ENCODE results near the gene COL27A1. TPM values are rescaled to one million over a fixed set of nuclear protein-coding genes. Genes with fewer than 3 reads are reported as not detected.

Gene COL27A1
- total and polyA plus RNA-seq, 2 donors: 12.6 to 24.0 TPM

DNA sequence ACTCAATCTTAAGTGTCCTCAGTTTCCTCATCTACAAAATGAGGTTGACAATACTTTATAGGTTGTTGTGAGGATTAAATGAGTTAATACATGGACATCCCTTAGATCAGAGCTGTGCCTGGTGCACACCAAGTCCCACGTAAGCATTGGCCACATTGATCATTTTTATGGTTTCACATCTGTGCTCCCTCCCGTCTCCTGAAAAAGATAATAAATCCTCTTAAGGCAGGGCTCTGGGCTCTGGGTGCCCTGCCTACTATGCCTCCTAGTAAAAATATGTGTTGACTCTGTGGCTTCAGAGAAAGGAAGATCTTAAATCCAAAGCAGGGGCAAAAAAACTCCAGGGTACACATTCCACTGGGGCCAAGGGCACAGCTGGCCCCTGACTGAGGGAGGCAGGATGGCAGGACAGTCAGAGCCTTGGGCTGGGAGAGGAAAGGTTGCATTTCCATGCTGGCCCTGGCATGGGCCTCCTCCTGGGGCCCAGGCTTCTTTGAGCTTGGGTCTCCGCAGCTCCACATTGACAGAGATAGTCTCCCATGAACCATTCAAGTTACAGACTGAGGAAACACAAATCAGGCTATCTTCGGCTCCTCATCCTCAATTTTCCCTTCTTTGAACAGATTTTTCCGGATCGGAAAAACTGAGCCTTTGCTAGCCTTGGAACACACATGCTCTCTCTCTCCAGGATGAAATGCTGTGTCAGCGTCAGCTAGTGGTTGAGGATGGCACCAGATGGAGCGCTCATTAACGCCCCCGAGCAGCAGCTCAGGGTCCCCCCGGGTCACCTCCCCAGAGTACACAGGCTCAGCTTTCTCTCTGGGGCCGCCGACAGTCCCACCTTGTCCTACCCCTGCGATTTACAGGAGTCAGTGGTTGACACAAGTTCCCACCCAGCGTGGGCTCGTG is 33.9 kb upstream of the COL27A1 start:
- Histone ChIP-seq H3K27ac (ENCODE audit: low read depth in 1 of 2, low read length in 1 of 2) (no peak overlapping the region), H3K27me3 (ENCODE audit: control insufficient read depth in 2 of 2, insufficient read depth in 1 of 2, low read length in 1 of 2) (peaks cover 0 to 12% of the 10 kb centered on the region in 2 donors), H3K4me3 (ENCODE audit: low read length in 2 of 2) (no peak overlapping the region), H3K9me3 (ENCODE audit: control insufficient read depth in 2 of 2, insufficient read depth in 1 of 2, low read length in 1 of 2) (no peaks in the 10 kb centered on the region), H3K4me1 (ENCODE audit: control insufficient read depth in 2 of 2, insufficient read depth in 2 of 2, low read length in 2 of 2) (no peaks in the 10 kb centered on the region), H3K36me3 (ENCODE audit: control insufficient read depth in 2 of 2, insufficient read depth in 2 of 2, low read length in 1 of 2) (no peaks in the 10 kb centered on the region)
- no peak for DNase-seq (ENCODE audit: low read depth in 6 of 9, low spot score in 9 of 9)
- 93% methylated on average over 16 of the region's 16 CpGs for WGBS

GRCh38 chr9:114122136-114123027 is 33.0 kb upstream of the COL27A1 start:
- H3K27ac ChIP-seq (ENCODE audit: low read depth in 1 of 2, low read length in 1 of 2): no peak overlapping the region
- no peak for DNase-seq (ENCODE audit: low read depth in 6 of 9, low spot score in 9 of 9)
- H3K4me3 ChIP-seq (ENCODE audit: low read length in 2 of 2): no peak overlapping the region
- no peaks in the 10 kb centered on the region for H3K4me1 ChIP-seq (ENCODE audit: control insufficient read depth in 2 of 2, insufficient read depth in 2 of 2, low read length in 2 of 2)
- WGBS: 93% methylated on average over 9 of the region's 9 CpGs
- no peaks in the 10 kb centered on the region for H3K9me3 ChIP-seq (ENCODE audit: control insufficient read depth in 2 of 2, insufficient read depth in 1 of 2, low read length in 1 of 2)
- peaks cover 0 to 15% of the 10 kb centered on the region in 2 donors for H3K27me3 ChIP-seq (ENCODE audit: control insufficient read depth in 2 of 2, insufficient read depth in 1 of 2, low read length in 1 of 2)
- no peaks in the 10 kb centered on the region for H3K36me3 ChIP-seq (ENCODE audit: control insufficient read depth in 2 of 2, insufficient read depth in 2 of 2, low read length in 1 of 2)

- 91% methylated on average over 9 of the region's 9 CpGs for WGBS
- Histone ChIP-seq H3K4me3 (ENCODE audit: low read length in 2 of 2) (no peak overlapping the region), H3K27ac (ENCODE audit: low read depth in 1 of 2, low read length in 1 of 2) (no peak overlapping the region), H3K27me3 (ENCODE audit: control insufficient read depth in 2 of 2, insufficient read depth in 1 of 2, low read length in 1 of 2) (peaks cover 0 to 10% of the 10 kb centered on the region in 2 donors), H3K36me3 (ENCODE audit: control insufficient read depth in 2 of 2, insufficient read depth in 2 of 2, low read length in 1 of 2) (no peaks in the 10 kb centered on the region), H3K9me3 (ENCODE audit: control insufficient read depth in 2 of 2, insufficient read depth in 1 of 2, low read length in 1 of 2) (no peaks in the 10 kb centered on the region), H3K4me1 (ENCODE audit: control insufficient read depth in 2 of 2, insufficient read depth in 2 of 2, low read length in 2 of 2) (no peaks in the 10 kb centered on the region)
- DNase-seq (ENCODE audit: low read depth in 6 of 9, low spot score in 9 of 9): no peak
Observed at GRCh38 chr9:114123031-114123977, 32.0 kb upstream of the COL27A1 start.

DNA sequence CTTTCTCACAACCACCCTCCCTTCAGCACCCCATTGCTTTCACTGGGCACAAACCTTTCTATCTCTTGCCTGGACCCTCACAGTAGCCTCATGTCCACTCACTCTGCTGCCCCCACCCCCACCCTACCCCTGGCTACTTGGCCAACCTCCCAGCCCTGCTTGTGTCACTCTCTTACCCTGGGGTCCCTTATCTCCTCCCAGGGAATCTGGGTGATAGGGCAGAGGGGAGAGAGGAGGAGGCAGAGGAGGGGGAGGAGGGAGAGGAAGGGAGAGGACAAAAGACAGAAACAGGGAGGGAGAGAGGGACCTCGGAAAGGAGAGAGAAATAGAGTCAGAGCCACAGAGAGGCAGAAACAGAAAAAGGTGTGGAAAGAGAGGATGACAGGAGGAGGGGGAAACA is 31.2 kb upstream of the COL27A1 start:
- DNase-seq (ENCODE audit: low read depth in 6 of 9, low spot score in 9 of 9): no peak
- 83% methylated on average over 1 of the region's 1 CpG for WGBS
- Histone ChIP-seq H3K27ac (ENCODE audit: low read depth in 1 of 2, low read length in 1 of 2) (no peak overlapping the region), H3K36me3 (ENCODE audit: control insufficient read depth in 2 of 2, insufficient read depth in 2 of 2, low read length in 1 of 2) (no peaks in the 10 kb centered on the region), H3K9me3 (ENCODE audit: control insufficient read depth in 2 of 2, insufficient read depth in 1 of 2, low read length in 1 of 2) (no peaks in the 10 kb centered on the region), H3K4me3 (ENCODE audit: low read length in 2 of 2) (no peak overlapping the region), H3K4me1 (ENCODE audit: control insufficient read depth in 2 of 2, insufficient read depth in 2 of 2, low read length in 2 of 2) (no peaks in the 10 kb centered on the region), H3K27me3 (ENCODE audit: control insufficient read depth in 2 of 2, insufficient read depth in 1 of 2, low read length in 1 of 2) (peaks cover 0 to 7% of the 10 kb centered on the region in 2 donors)

GRCh38 chr9:114124666-114125475 is 30.5 kb upstream of the COL27A1 start:
- WGBS: 91% methylated on average over 13 of the region's 13 CpGs
- no peak overlapping the region for H3K4me3 ChIP-seq (ENCODE audit: low read length in 2 of 2)
- H3K27ac ChIP-seq (ENCODE audit: low read depth in 1 of 2, low read length in 1 of 2): no peak overlapping the region
- peaks cover 0 to 4% of the 10 kb centered on the region in 2 donors for H3K27me3 ChIP-seq (ENCODE audit: control insufficient read depth in 2 of 2, insufficient read depth in 1 of 2, low read length in 1 of 2)
- H3K4me1 ChIP-seq (ENCODE audit: control insufficient read depth in 2 of 2, insufficient read depth in 2 of 2, low read length in 2 of 2): no peaks in the 10 kb centered on the region
- no peak for DNase-seq (ENCODE audit: low read depth in 6 of 9, low spot score in 9 of 9)
- H3K36me3 ChIP-seq (ENCODE audit: control insufficient read depth in 2 of 2, insufficient read depth in 2 of 2, low read length in 1 of 2): no peaks in the 10 kb centered on the region
- H3K9me3 ChIP-seq (ENCODE audit: control insufficient read depth in 2 of 2, insufficient read depth in 1 of 2, low read length in 1 of 2): no peaks in the 10 kb centered on the region

DNA sequence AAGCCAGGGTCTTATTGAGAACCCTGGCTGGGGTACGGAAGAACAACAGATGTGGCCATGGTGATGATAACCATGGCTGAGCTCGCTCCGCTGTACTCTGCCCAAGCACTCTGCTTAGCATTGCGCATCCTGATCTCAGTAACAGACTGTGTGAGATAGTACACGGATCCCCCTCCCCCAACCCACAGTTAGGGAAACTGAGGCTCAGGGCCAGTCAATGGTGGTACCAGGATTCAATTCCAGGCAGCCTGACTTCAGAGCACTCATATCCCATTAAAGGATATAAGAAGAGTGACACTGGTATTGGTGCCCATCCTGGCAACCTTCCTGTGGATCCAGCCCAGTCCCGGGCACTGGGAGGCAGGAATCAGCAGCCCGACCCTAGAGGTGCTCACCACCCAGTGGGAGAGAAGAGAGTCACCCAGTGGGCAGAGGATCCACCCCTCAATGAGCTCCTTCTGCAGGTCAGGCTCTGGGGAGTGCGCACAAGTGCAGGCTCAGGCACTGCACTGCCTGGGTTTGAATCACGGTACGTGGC is 29.8 kb upstream of the COL27A1 start:
- peaks cover 0 to 4% of the 10 kb centered on the region in 2 donors for H3K27me3 ChIP-seq (ENCODE audit: control insufficient read depth in 2 of 2, insufficient read depth in 1 of 2, low read length in 1 of 2)
- no peak overlapping the region for H3K4me3 ChIP-seq (ENCODE audit: low read length in 2 of 2)
- no peaks in the 10 kb centered on the region for H3K9me3 ChIP-seq (ENCODE audit: control insufficient read depth in 2 of 2, insufficient read depth in 1 of 2, low read length in 1 of 2)
- 72% methylated on average over 10 of the region's 10 CpGs for WGBS
- H3K4me1 ChIP-seq (ENCODE audit: control insufficient read depth in 2 of 2, insufficient read depth in 2 of 2, low read length in 2 of 2): no peaks in the 10 kb centered on the region
- DNase-seq (ENCODE audit: low read depth in 6 of 9, low spot score in 9 of 9): no peak
- H3K36me3 ChIP-seq (ENCODE audit: control insufficient read depth in 2 of 2, insufficient read depth in 2 of 2, low read length in 1 of 2): no peaks in the 10 kb centered on the region
- H3K27ac ChIP-seq (ENCODE audit: low read depth in 1 of 2, low read length in 1 of 2): no peak overlapping the region

DNA sequence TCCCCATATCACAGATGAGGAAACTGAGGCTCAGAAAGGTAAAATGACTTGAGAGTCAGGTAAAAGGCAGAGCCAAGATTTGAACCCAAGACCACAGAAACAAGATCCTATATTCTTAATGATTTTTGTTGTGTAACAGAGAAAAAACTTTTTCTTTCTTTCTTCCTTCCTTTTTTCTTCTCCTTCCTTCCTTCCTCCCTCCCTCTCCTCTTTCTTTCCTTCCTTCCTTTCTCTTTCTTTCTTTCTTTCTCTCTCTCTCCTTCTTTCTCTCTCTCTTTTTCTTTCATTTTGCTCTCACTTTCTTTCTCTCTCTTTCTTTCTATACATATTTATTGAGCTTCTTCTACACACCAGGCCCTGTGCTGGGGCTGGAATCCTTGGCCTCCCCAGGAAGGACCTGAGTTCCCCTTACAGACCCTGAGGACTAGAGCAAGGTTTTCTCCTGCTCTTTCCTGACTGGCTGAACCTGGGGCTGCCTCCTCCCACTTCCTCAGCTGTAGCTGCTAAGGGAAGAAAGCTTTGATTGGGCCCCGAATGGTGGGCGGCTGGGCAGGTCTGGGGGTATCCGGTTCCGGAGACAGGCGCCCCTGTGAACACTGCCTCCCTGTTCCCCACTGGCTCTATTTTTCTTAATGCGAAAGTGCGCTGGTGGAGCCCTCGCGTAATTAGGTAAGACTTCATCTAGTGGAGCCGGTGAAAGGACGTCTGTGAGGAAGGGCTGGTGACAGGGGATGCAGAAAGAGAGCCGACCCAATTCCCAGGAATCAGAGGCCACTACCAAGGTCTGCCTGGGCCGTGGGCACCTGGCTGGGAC is 28.9 kb upstream of the COL27A1 start:
- Histone ChIP-seq H3K4me1 (ENCODE audit: control insufficient read depth in 2 of 2, insufficient read depth in 2 of 2, low read length in 2 of 2) (no peaks in the 10 kb centered on the region), H3K9me3 (ENCODE audit: control insufficient read depth in 2 of 2, insufficient read depth in 1 of 2, low read length in 1 of 2) (no peaks in the 10 kb centered on the region), H3K27ac (ENCODE audit: low read depth in 1 of 2, low read length in 1 of 2) (no peak overlapping the region), H3K4me3 (ENCODE audit: low read length in 2 of 2) (no peak overlapping the region), H3K27me3 (ENCODE audit: control insufficient read depth in 2 of 2, insufficient read depth in 1 of 2, low read length in 1 of 2) (peaks cover 0 to 4% of the 10 kb centered on the region in 2 donors), H3K36me3 (ENCODE audit: control insufficient read depth in 2 of 2, insufficient read depth in 2 of 2, low read length in 1 of 2) (no peaks in the 10 kb centered on the region)
- 66% methylated on average over 13 of the region's 13 CpGs for WGBS
- no peak for DNase-seq (ENCODE audit: low read depth in 6 of 9, low spot score in 9 of 9)
